IMR-90 (cell line): Measurements from ENCODE around the gene GFAP. TPM values are rescaled to one million over a fixed set of nuclear protein-coding genes. Genes with fewer than 3 reads are reported as not detected.

ENCODE experiments used
- ATAC-seq: fragments of 200-7000 bp; cut with Tn5 transposase; 2 replicates; pipeline ENCODE4 v1.9.1; 2020; ENCODE audit warnings: low read depth, mild to moderate bottlenecking, moderate library complexity
- BruUV-seq: library from RNA; stranded (reverse); fragments of 400-500 nt; replicated peaks from 2 replicates; lab custom pipeline; 2021; lab: Mats Ljungman, UMichigan
- CTCF ChIA-PET: fragments of 300-600 bp; formaldehyde crosslinking; extraction: SDS; loops from one replicate; lab custom pipeline; 2021; ENCODE audit warnings: antibody characterized with exemption; lab: Yijun Ruan, JAX
- POLR2A ChIA-PET: fragments of 300-600 bp; sonication (Branson Sonifier 250); formaldehyde crosslinking; loops from one replicate; lab custom pipeline; 2022; ENCODE audit warnings: antibody characterized with exemption; ENCODE audit not compliant: unreplicated experiment; lab: Charles Lee
- DNase-seq: peaks from one replicate; pipeline ENCODE4 v3.0.0; 2013
- H2AFZ ChIP-seq: replicated peaks from 2 replicates; pipeline ENCODE3; 2013; ENCODE audit warnings: low read length, mild to moderate bottlenecking; ENCODE audit not compliant: poor library complexity
- H2AK5ac ChIP-seq: 2 replicates; pipeline ENCODE4 v1.6.1; 2013; ENCODE audit warnings: low read depth, low read length, inconsistent platforms
- H2AK9ac ChIP-seq: replicated peaks from 2 replicates; pipeline ENCODE3; 2013; ENCODE audit warnings: mild to moderate bottlenecking, low read depth, low read length, moderate library complexity; ENCODE audit not compliant: poor library complexity
- H2BK120ac ChIP-seq: 2 replicates; pipeline ENCODE4 v1.6.1; 2013; ENCODE audit warnings: low read depth, low read length, inconsistent platforms
- H2BK15ac ChIP-seq: 3 replicates; pipeline ENCODE4 v1.6.1; 2013; ENCODE audit warnings: low read depth, low read length, inconsistent platforms
- H2BK20ac ChIP-seq: 2 replicates; pipeline ENCODE4 v1.6.1; 2013; ENCODE audit warnings: low read depth, mild to moderate bottlenecking, inconsistent platforms, low read length, moderate library complexity
- H2BK5ac ChIP-seq: 2 replicates; pipeline ENCODE4 v1.6.1; 2013; ENCODE audit warnings: mild to moderate bottlenecking, low read depth, low read length, inconsistent platforms; ENCODE audit not compliant: poor library complexity, severe bottlenecking
- H3K14ac ChIP-seq: replicated peaks from 2 replicates; pipeline ENCODE4 v1.6.1; 2013; ENCODE audit warnings: low read depth, low read length, inconsistent platforms
- H3K18ac ChIP-seq: 2 replicates; pipeline ENCODE4 v1.6.1; 2013; ENCODE audit warnings: low read depth, low read length, control low read depth
- H3K23ac ChIP-seq: 2 replicates; pipeline ENCODE4 v1.6.1; 2013; ENCODE audit warnings: low read depth, low read length, inconsistent platforms
- H3K27ac ChIP-seq: 2 replicates; pipeline ENCODE4 v1.5.1; 2013; ENCODE audit warnings: mild to moderate bottlenecking, control low read depth, low read length; ENCODE audit not compliant: insufficient read depth
- H3K27me3 ChIP-seq: 2 replicates; pipeline ENCODE4 v1.6.1; 2013; ENCODE audit warnings: low read length; ENCODE audit not compliant: control insufficient read depth, insufficient read depth
- H3K36me3 ChIP-seq: 2 replicates; pipeline ENCODE4 v1.6.1; 2013; ENCODE audit warnings: low read length, mixed read lengths; ENCODE audit not compliant: control insufficient read depth, insufficient read depth
- H3K4ac ChIP-seq: 2 replicates; pipeline ENCODE4 v1.6.1; 2013; ENCODE audit warnings: low read depth, low read length, inconsistent platforms
- H3K4me1 ChIP-seq: 2 replicates; pipeline ENCODE4 v1.6.1; 2013; ENCODE audit warnings: low read length, mixed read lengths; ENCODE audit not compliant: control insufficient read depth, insufficient read depth
- H3K4me2 ChIP-seq: 2 replicates; pipeline ENCODE4 v1.6.1; 2013; ENCODE audit warnings: low read depth, mild to moderate bottlenecking, control low read depth, low read length, moderate library complexity
- H3K4me3 ChIP-seq: 2 replicates; pipeline ENCODE4 v1.5.1; 2013; ENCODE audit warnings: low read depth, mild to moderate bottlenecking, control low read depth, low read length, moderate library complexity; ENCODE audit not compliant: insufficient read depth
- H3K56ac ChIP-seq: 2 replicates; pipeline ENCODE4 v1.6.1; 2013; ENCODE audit warnings: low read length, inconsistent platforms; ENCODE audit not compliant: insufficient read depth; ENCODE audit errors: extremely low read depth
- H3K79me1 ChIP-seq, 2 experiments: 2 replicates each; pipeline ENCODE4 v1.6.1; 2013; ENCODE audit warnings: low read length in 2 of 2, inconsistent platforms in 1 of 2, low read depth in 1 of 2
- H3K9ac ChIP-seq: 2 replicates; pipeline ENCODE4 v1.6.1; 2013; ENCODE audit warnings: low read depth, low read length, control low read depth
- H3K9me1 ChIP-seq: 2 replicates; pipeline ENCODE4 v1.6.1; 2013; ENCODE audit warnings: low read length, inconsistent platforms; ENCODE audit not compliant: insufficient read depth
- H3K9me3 ChIP-seq: 2 replicates; pipeline ENCODE4 v1.6.1; 2013; ENCODE audit warnings: low read length; ENCODE audit not compliant: control insufficient read depth, insufficient read depth
- H4K20me1 ChIP-seq: 2 replicates; pipeline ENCODE4 v1.6.1; 2013; ENCODE audit warnings: low read length, inconsistent platforms; ENCODE audit not compliant: insufficient read depth
- H4K5ac ChIP-seq: 2 replicates; pipeline ENCODE4 v1.6.1; 2013; ENCODE audit warnings: mild to moderate bottlenecking, low read depth, low read length, control low read depth
- H4K8ac ChIP-seq, 2 experiments: 2 replicates each; pipeline ENCODE4 v1.6.1; 2013; ENCODE audit warnings: low read depth in 2 of 2, low read length in 2 of 2, control low read depth in 1 of 2, inconsistent platforms in 1 of 2
- H4K91ac ChIP-seq: 2 replicates; pipeline ENCODE4 v1.6.1; 2013; ENCODE audit warnings: low read depth, low read length, inconsistent platforms; ENCODE audit not compliant: insufficient read depth
- WGBS, 2 experiments: methylation state at CpG; one replicate each; pipeline versions ENCODE4 v1.1.5 to v1.1.7; 2013; ENCODE audit warnings: missing lambda C conversion rate in 2 of 2; ENCODE audit not compliant: insufficient read length in 1 of 2; ENCODE audit errors: extremely low coverage in 2 of 2; 5-methylcytosine and 5-hydroxymethylcytosine counted together
- dilution Hi-C: fragments of 300-500 bp; cut with HindIII; formaldehyde crosslinking; loops from one replicate; pipeline ENCODE4 v1.14.3; 2018; ENCODE audit warnings: low sequenced_read_pairs; ENCODE audit not compliant: unreplicated experiment
- in situ Hi-C: fragments of 300-500 bp; cut with MboI; formaldehyde crosslinking; loops from 3 replicates; pipeline ENCODE4 v1.14.3; 2019; ENCODE audit warnings: low sequenced_read_pairs, inconsistent platforms, mixed read lengths
- intact Hi-C: fragments of 100-400 bp; cut with micrococcal nuclease; formaldehyde crosslinking; loops from 2 replicates; pipeline ENCODE4 v1.10.0; 2022
- polyA plus RNA-seq, 3 experiments: library from polyadenylated mRNA; depleted of rRNA; stranded (reverse); fragments of >200 nt; gene quantifications; 2 replicates each; pipeline ENCODE4 v1.2.3, GENCODE V29; 2012; ENCODE audit warnings: low replicate concordance in 1 of 3
- total RNA-seq: library from RNA; depleted of rRNA; stranded (reverse); fragments of >200 nt; gene quantifications from 2 replicates; pipeline ENCODE4 v1.2.3, GENCODE V29; 2012
- TF ChIP-seq, protein P1 (sequence below): fragments of 150-350 bp; IDR thresholded peaks from 2 replicates; pipeline ENCODE4 v1.6.1; 2017; ENCODE audit warnings: mild to moderate bottlenecking, antibody characterized with exemption, low read length, low read depth

GFAP gene
- total and polyA plus RNA-seq, 2 of the 4 experiments (the other 2 are of a cell fraction) = 0.18 to 0.19 TPM

DNA sequence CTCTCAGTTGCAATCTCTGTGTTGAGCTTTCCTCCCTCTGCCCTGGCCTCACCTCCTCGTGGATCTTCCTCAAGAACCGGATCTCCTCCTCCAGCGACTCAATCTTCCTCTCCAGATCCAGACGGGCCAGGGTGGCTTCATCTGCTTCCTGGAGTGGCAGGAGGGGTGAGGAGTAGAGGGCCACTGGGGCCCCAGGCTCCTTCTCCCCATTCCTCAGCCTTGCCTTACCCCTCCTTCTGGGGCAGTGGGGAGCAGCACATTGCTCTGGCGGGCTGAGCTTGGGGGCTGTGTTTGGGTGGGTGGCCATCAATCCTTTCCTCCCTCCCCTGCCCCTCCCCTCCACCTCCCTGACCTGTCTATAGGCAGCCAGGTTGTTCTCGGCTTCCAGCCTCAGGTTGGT, 1.6 kb downstream of the GFAP start:
- H2BK5ac ChIP-seq = no peak overlapping the region
- no peak overlapping the region for H3K4me3 ChIP-seq
- dilution Hi-C loops (no loop called here), intact Hi-C loops (no loop called here), in situ Hi-C loops (loop anchor here (5.0 kb wide), 1 partner anchor 99 kb away; no protein-coding TSS in a partner anchor)
- no peak for DNase-seq
- H2BK120ac ChIP-seq = no peak overlapping the region
- peaks cover 13% of the 10 kb centered on the region for H3K4me1 ChIP-seq
- H3K9ac ChIP-seq = no peak overlapping the region
- H3K36me3 ChIP-seq = no peaks in the 10 kb centered on the region
- BruUV-seq = no TSS peak
- no peak overlapping the region for H3K18ac ChIP-seq
- peaks cover 9% of the 10 kb centered on the region; the same call in 1 of the 2 replicates for H3K27me3 ChIP-seq
- H2AK5ac ChIP-seq = no peak overlapping the region
- H3K27ac ChIP-seq = no peak overlapping the region
- no peak overlapping the region for H2AFZ ChIP-seq
- no peak overlapping the region for H3K4ac ChIP-seq
- POLR2A ChIA-PET = no interaction called here
- TF ChIP-seq, protein P1, sequence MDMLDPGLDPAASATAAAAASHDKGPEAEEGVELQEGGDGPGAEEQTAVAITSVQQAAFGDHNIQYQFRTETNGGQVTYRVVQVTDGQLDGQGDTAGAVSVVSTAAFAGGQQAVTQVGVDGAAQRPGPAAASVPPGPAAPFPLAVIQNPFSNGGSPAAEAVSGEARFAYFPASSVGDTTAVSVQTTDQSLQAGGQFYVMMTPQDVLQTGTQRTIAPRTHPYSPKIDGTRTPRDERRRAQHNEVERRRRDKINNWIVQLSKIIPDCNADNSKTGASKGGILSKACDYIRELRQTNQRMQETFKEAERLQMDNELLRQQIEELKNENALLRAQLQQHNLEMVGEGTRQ = no peak
- CTCF ChIA-PET = no interaction called here
- no peak overlapping the region for H3K23ac ChIP-seq
- H4K91ac ChIP-seq = no peak overlapping the region
- no peaks in the 10 kb centered on the region for H3K79me1 ChIP-seq
- no peaks in the 10 kb centered on the region; the same call in 1 of the 2 replicates for H4K20me1 ChIP-seq
- H3K4me2 ChIP-seq = no peak overlapping the region
- no peak overlapping the region for H2AK9ac ChIP-seq
- ATAC-seq = no peak
- no peaks in the 10 kb centered on the region for H3K9me3 ChIP-seq
- H3K9me1 ChIP-seq = peaks cover 14% of the 10 kb centered on the region; the same call in 1 of the 2 replicates
- no peak overlapping the region for H2BK20ac ChIP-seq
- H4K5ac ChIP-seq = no peak overlapping the region
- H3K56ac ChIP-seq = no peak overlapping the region
- H4K8ac ChIP-seq = no peak overlapping the region
- WGBS, 2 experiments = no CpG with 5 or more reads among the region's 6 CpGs
- no peak overlapping the region for H2BK15ac ChIP-seq
- no peak overlapping the region for H3K14ac ChIP-seq
